Measurements from ENCODE around the gene ITPR1. TPM values are rescaled to one million over a fixed set of nuclear protein-coding genes. Genes with fewer than 3 reads are reported as not detected.

Gene ITPR1
- total and polyA plus RNA-seq, 2 of the 4 experiments (the other 2 are of a cell fraction): 1.8 to 5.7 TPM

DNA sequence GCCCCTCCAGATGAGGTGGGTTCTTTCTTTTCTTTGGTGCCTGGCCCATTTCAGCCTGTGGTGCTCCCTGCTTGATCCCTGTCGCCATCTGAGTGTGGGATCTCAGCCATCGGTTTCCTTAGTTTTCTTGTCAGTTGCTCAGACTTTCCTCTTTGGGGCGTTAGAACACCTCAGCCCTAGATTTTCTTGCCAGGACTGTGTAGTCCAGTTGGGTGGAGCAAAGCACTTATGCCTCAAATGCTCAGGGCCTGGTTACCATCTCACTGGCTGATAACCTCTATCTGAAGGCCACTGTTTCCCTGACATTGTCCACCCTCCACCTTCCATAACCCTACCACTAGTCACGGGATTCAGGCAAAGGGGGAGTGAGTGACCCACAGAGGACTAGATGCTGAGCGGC is 277.4 kb downstream of the ITPR1 start:
- H3K36me3 ChIP-seq (ENCODE audit: control insufficient read depth, insufficient read depth, low read length): no peaks in the 10 kb centered on the region
- no peak overlapping the region for H4K5ac ChIP-seq (ENCODE audit: low read depth, low read length)
- dilution Hi-C loops (cut with HindIII; ENCODE audit: low sequenced_read_pairs, unreplicated experiment): no loop called here
- H3K4me1 ChIP-seq (ENCODE audit: control insufficient read depth, insufficient read depth, low read length): peaks cover 4% of the 10 kb centered on the region; the same call in 1 of the 2 replicates
- no peak overlapping the region for H2AK9ac ChIP-seq (replicated peaks; ENCODE audit: low read depth, low read length, poor library complexity)
- H3K4me2 ChIP-seq (ENCODE audit: low read depth, low read length): no peak overlapping the region
- DNase-seq (no peak), ATAC-seq (ENCODE audit: low read depth) (no peak)
- no peak overlapping the region for H2BK15ac ChIP-seq (ENCODE audit: low read depth, low read length)
- no peak overlapping the region for H2AK5ac ChIP-seq (ENCODE audit: low read depth, low read length)
- intact Hi-C loops (cut with micrococcal nuclease): no loop called here
- no peak overlapping the region for H3K56ac ChIP-seq (ENCODE audit: extremely low read depth, insufficient read depth, low read length)
- peaks cover 7% of the 10 kb centered on the region for H3K9me3 ChIP-seq (ENCODE audit: control insufficient read depth, insufficient read depth, low read length)
- CTCF ChIA-PET: no interaction called here
- in situ Hi-C loops (cut with MboI; ENCODE audit: low sequenced_read_pairs): no loop called here
- no peak overlapping the region for H4K8ac ChIP-seq (ENCODE audit: low read depth in 2 of 2, low read length in 2 of 2)
- H2AFZ ChIP-seq (replicated peaks; ENCODE audit: low read length, poor library complexity): no peak overlapping the region
- no peak overlapping the region for H2BK20ac ChIP-seq (ENCODE audit: low read depth, low read length)
- TF ChIP-seq, protein P1, sequence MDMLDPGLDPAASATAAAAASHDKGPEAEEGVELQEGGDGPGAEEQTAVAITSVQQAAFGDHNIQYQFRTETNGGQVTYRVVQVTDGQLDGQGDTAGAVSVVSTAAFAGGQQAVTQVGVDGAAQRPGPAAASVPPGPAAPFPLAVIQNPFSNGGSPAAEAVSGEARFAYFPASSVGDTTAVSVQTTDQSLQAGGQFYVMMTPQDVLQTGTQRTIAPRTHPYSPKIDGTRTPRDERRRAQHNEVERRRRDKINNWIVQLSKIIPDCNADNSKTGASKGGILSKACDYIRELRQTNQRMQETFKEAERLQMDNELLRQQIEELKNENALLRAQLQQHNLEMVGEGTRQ (IDR thresholded peaks at IDR 0.05; ENCODE audit: low read depth, low read length): no peak
- TF ChIP-seq MAZ (IDR thresholded peaks at IDR 0.05; ENCODE audit: borderline replicate concordance, low read depth, low read length) (no peak), FOS (IDR thresholded peaks at IDR 0.05; ENCODE audit: low read depth, low read length) (no peak)
- no peak overlapping the region for H3K23ac ChIP-seq (ENCODE audit: low read depth, low read length)
- H3K27ac ChIP-seq (ENCODE audit: insufficient read depth, low read length): no peak overlapping the region
- POLR2A ChIA-PET (ENCODE audit: unreplicated experiment): no interaction called here
- H3K18ac ChIP-seq (ENCODE audit: low read depth, low read length): no peak overlapping the region
- H3K9ac ChIP-seq (ENCODE audit: low read depth, low read length): no peak overlapping the region
- no peaks in the 10 kb centered on the region for H4K20me1 ChIP-seq (ENCODE audit: insufficient read depth, low read length)
- H2BK120ac ChIP-seq (ENCODE audit: low read depth, low read length): no peak overlapping the region
- no peak overlapping the region for H3K14ac ChIP-seq (replicated peaks; ENCODE audit: low read depth, low read length)
- H3K27me3 ChIP-seq (ENCODE audit: control insufficient read depth, insufficient read depth, low read length): no peaks in the 10 kb centered on the region; the same call in 1 of the 2 replicates
- WGBS, 2 experiments (ENCODE audit: extremely low coverage in 2 of 2, insufficient read length in 1 of 2): 100% methylated on average over 2 of the region's 5 CpGs; no CpG with 5 or more reads in 1 of the 2 experiments
- no peaks in the 10 kb centered on the region for H3K9me1 ChIP-seq (ENCODE audit: insufficient read depth, low read length)
- H3K4ac ChIP-seq (ENCODE audit: low read depth, low read length): no peak overlapping the region
- H4K91ac ChIP-seq (ENCODE audit: insufficient read depth, low read depth, low read length): no peak overlapping the region
- H2BK5ac ChIP-seq (ENCODE audit: low read depth, low read length, poor library complexity, severe bottlenecking): no peak overlapping the region
- no peaks in the 10 kb centered on the region for H3K79me1 ChIP-seq (ENCODE audit: low read depth in 1 of 2, low read length in 2 of 2)
- no TSS peak for BruUV-seq (replicated peaks)
- no peak overlapping the region for H3K4me3 ChIP-seq (ENCODE audit: insufficient read depth, low read depth, low read length)
